ENCODE results near the gene OCA2. TPM values are rescaled to one million over a fixed set of nuclear protein-coding genes. Genes with fewer than 3 reads are reported as not detected.

OCA2 gene
- total and polyA plus RNA-seq, 4 experiments from 2014 or later: not detected

DNA sequence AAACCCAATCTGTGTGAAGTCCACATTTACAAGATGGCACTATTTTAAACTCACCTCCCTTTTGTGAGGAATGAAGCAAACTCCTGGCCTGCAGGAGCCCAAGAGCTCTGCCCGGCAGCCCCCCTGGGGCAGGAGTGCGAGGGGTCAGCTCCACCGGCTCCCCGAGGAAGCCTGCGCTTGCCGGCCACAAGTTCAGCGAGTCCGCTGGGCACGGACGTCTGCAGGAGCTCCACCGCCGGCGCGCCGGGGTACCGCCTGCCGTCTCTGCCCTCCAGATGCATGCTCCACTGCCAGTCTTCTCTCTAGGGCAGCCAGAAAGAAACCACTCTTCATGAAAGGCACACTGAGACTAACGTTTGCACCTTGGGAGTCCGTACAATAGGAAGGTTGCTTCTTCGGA lies 17.5 kb downstream of the OCA2 start:
- ChIA-PET CTCF (ENCODE audit: partially characterized antibody) (interaction anchor here (1.2 to 2.5 kb wide), 4 partner anchors 10 to 44 kb away, joined by 3 to 6 read pairs (median 4); no protein-coding TSS in a partner anchor), POLR2A (ENCODE audit: partially characterized antibody) (no interaction called here)
- Mint-ChIP-seq H3K4me3 (no peak overlapping the region), H3K36me3 (no peaks in the 10 kb centered on the region), H3K9me3 (no peaks in the 10 kb centered on the region), H3K27ac (no peak overlapping the region), H3K4me1 (peaks cover 0 to 1% (median 0%) of the 10 kb centered on the region in 4 donors), H3K27me3 (peaks cover 10 to 23% of the 10 kb centered on the region in 2 donors)
- Histone ChIP-seq H3K9me3 (ENCODE audit: control insufficient read depth in 1 of 2, low read length in 2 of 2) (no peaks in the 10 kb centered on the region), H3K36me3 (ENCODE audit: insufficient read depth, low read length) (no peaks in the 10 kb centered on the region), H3K27ac (ENCODE audit: low read depth, low read length) (no peak overlapping the region), H3K4me3 (ENCODE audit: low read length in 2 of 2) (no peak overlapping the region), H3K4me1 (ENCODE audit: insufficient read depth, low read length) (no peaks in the 10 kb centered on the region), H3K27me3 (ENCODE audit: insufficient read depth, low read length) (no peaks in the 10 kb centered on the region)
- DNase-seq: no peak
- intact Hi-C loops (cut with micrococcal nuclease): no loop called here

GRCh38 chr15:28080386-28080785 lies 18.7 kb downstream of the OCA2 start:
- Histone ChIP-seq H3K27ac (ENCODE audit: low read depth, low read length) (no peak overlapping the region), H3K27me3 (ENCODE audit: insufficient read depth, low read length) (no peaks in the 10 kb centered on the region), H3K4me1 (ENCODE audit: insufficient read depth, low read length) (no peaks in the 10 kb centered on the region), H3K9me3 (ENCODE audit: control insufficient read depth in 1 of 2, low read length in 2 of 2) (no peaks in the 10 kb centered on the region), H3K36me3 (ENCODE audit: insufficient read depth, low read length) (no peaks in the 10 kb centered on the region), H3K4me3 (ENCODE audit: low read length in 2 of 2) (no peak overlapping the region)
- Mint-ChIP-seq H3K27ac (no peak overlapping the region), H3K36me3 (no peaks in the 10 kb centered on the region), H3K4me3 (no peak overlapping the region), H3K27me3 (peaks cover 8 to 17% of the 10 kb centered on the region in 2 donors), H3K9me3 (no peaks in the 10 kb centered on the region), H3K4me1 (no peaks in the 10 kb centered on the region)
- CTCF ChIA-PET (ENCODE audit: partially characterized antibody): interaction anchor here (2.5 kb wide), 1 partner anchor 11 kb away, joined by 6 read pairs; no protein-coding TSS in a partner anchor
- POLR2A ChIA-PET (ENCODE audit: partially characterized antibody): no interaction called here
- intact Hi-C loops (cut with micrococcal nuclease): no loop called here
- DNase-seq: no peak

DNA sequence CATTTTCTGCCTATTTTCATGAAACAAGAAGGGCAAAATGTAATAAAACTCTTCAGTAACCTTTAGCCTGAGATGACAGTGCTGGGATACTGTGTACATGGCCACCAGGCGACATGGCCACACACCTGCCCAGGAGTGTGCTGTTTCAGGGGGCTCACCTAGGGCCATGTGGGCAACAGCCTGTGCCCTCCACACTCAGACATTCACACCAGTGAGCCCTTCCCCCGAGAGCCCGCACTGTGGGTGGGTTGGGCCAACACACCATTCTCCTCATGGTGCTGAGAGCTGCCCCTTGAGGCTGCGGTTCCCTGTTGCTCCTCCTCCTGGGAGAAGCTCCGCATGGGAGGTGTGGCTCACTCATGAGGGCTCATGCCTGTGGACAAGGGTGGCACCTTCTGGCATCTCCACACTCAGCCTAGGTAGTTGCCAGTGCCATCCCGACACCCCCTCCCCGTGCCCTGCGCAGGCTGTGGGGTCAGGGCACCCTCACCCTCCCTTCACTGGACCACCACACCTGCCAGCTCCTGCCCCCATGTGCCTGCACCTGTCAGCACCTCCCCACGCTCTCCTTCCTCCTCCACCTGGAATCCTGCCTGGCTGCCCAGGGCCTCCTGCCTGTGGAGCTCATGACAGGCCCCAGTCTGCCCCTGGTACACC lies 19.7 kb downstream of the OCA2 start:
- no peak for DNase-seq
- POLR2A ChIA-PET (ENCODE audit: partially characterized antibody): interaction anchor here (0.9 kb wide), 1 partner anchor 28 kb away, joined by 3 read pairs; no protein-coding TSS in a partner anchor
- no peak overlapping the region for H3K4me3 Mint-ChIP-seq

DNA sequence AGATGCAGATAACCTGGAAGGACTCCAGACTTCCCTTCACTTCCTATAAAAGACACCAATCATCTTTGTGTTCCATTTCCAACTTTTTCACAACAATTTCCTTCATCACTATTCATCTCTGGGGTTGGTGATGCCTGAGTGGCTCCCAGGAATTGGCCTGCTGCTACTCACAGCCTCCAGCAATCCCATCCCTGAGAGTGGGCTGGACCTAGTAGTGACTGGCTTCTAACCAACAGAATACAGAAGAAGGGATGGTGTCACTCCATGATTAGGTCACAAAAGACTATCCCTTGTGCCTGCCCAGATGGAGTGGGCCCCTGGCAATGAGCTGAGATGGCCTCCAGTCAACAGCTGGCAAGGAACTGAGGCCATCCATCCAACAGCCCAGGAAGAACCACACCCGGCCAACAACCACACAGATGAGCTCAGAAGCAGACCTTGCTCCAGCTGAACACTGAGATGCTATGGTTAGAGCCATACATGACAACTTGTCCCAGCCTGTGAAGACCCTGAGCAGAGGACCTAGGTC lies 20.9 kb downstream of the OCA2 start:
- no peaks in the 10 kb centered on the region for H3K36me3 Mint-ChIP-seq
- peaks cover 9 to 13% of the 10 kb centered on the region in 2 donors for H3K27me3 Mint-ChIP-seq
- H3K4me3 ChIP-seq (ENCODE audit: low read length in 2 of 2): no peak overlapping the region
- intact Hi-C loops (cut with micrococcal nuclease): no loop called here
- H3K9me3 ChIP-seq (ENCODE audit: control insufficient read depth in 1 of 2, low read length in 2 of 2): no peaks in the 10 kb centered on the region
- H3K4me1 Mint-ChIP-seq: no peaks in the 10 kb centered on the region
- no peak overlapping the region for H3K27ac Mint-ChIP-seq
- ChIA-PET CTCF (ENCODE audit: partially characterized antibody) (interaction anchor here (0.7 to 1.0 kb wide), 2 partner anchors 9 to 130 kb away, joined by 3 read pairs; no protein-coding TSS in a partner anchor), POLR2A (ENCODE audit: partially characterized antibody) (no interaction called here)
- no peak overlapping the region for H3K27ac ChIP-seq (ENCODE audit: low read depth, low read length)
- H3K27me3 ChIP-seq (ENCODE audit: insufficient read depth, low read length): no peaks in the 10 kb centered on the region
- no peaks in the 10 kb centered on the region for H3K4me1 ChIP-seq (ENCODE audit: insufficient read depth, low read length)
- H3K9me3 Mint-ChIP-seq: no peaks in the 10 kb centered on the region
- no peaks in the 10 kb centered on the region for H3K36me3 ChIP-seq (ENCODE audit: insufficient read depth, low read length)
- DNase-seq: no peak
- H3K4me3 Mint-ChIP-seq: no peak overlapping the region

More for the DNA sequence above, 19.7 kb downstream of the OCA2 start:
- CTCF ChIA-PET (ENCODE audit: partially characterized antibody): interaction anchor here (1.0 to 2.5 kb wide), 2 partner anchors 8 to 12 kb away, joined by 3 to 6 read pairs; no protein-coding TSS in a partner anchor
- Histone ChIP-seq H3K27ac (ENCODE audit: low read depth, low read length) (no peak overlapping the region), H3K27me3 (ENCODE audit: insufficient read depth, low read length) (no peaks in the 10 kb centered on the region), H3K9me3 (ENCODE audit: control insufficient read depth in 1 of 2, low read length in 2 of 2) (no peaks in the 10 kb centered on the region), H3K4me3 (ENCODE audit: low read length in 2 of 2) (no peak overlapping the region), H3K4me1 (ENCODE audit: insufficient read depth, low read length) (no peaks in the 10 kb centered on the region), H3K36me3 (ENCODE audit: insufficient read depth, low read length) (no peaks in the 10 kb centered on the region)
- Mint-ChIP-seq H3K27ac (no peak overlapping the region), H3K27me3 (peaks cover 8 to 13% of the 10 kb centered on the region in 2 donors), H3K4me1 (no peaks in the 10 kb centered on the region), H3K36me3 (no peaks in the 10 kb centered on the region), H3K9me3 (no peaks in the 10 kb centered on the region)
- intact Hi-C loops (cut with micrococcal nuclease): no loop called here

DNA sequence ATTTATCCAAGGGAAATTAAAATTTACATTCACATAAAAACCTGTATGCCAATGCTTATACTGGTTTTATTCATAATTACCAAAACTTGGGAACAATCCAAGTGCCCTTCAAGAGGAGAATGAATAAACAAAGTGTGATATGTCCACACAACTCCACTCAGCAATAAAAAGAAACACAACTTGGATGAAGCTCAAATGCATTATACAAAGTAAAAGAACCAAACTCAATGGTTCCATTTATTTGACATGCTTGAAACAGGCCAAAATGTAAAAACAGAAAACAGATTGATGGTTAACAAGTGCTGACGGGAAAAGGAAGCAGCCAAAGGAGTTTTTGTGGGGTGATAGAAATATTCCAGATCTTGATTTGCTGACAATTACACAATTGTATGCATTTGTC lies 23.5 kb downstream of the OCA2 start:
- no peak for DNase-seq
- Mint-ChIP-seq H3K27ac (no peak overlapping the region), H3K9me3 (peaks cover 0 to 5% (median under 1%) of the 10 kb centered on the region in 8 donors), H3K4me3 (no peak overlapping the region), H3K36me3 (no peaks in the 10 kb centered on the region), H3K4me1 (no peaks in the 10 kb centered on the region), H3K27me3 (peaks cover 9 to 14% of the 10 kb centered on the region in 2 donors)
- Histone ChIP-seq H3K36me3 (ENCODE audit: insufficient read depth, low read length) (no peaks in the 10 kb centered on the region), H3K4me3 (ENCODE audit: low read length in 2 of 2) (no peak overlapping the region), H3K9me3 (ENCODE audit: control insufficient read depth in 1 of 2, low read length in 2 of 2) (no peaks in the 10 kb centered on the region), H3K4me1 (ENCODE audit: insufficient read depth, low read length) (no peaks in the 10 kb centered on the region), H3K27ac (ENCODE audit: low read depth, low read length) (no peak overlapping the region), H3K27me3 (ENCODE audit: insufficient read depth, low read length) (no peaks in the 10 kb centered on the region)
- intact Hi-C loops (cut with micrococcal nuclease): no loop called here
- CTCF ChIA-PET (ENCODE audit: partially characterized antibody): interaction anchor here (2.7 kb wide), 1 partner anchor 10 kb away, joined by 7 read pairs; no protein-coding TSS in a partner anchor
- POLR2A ChIA-PET (ENCODE audit: partially characterized antibody): no interaction called here

DNA sequence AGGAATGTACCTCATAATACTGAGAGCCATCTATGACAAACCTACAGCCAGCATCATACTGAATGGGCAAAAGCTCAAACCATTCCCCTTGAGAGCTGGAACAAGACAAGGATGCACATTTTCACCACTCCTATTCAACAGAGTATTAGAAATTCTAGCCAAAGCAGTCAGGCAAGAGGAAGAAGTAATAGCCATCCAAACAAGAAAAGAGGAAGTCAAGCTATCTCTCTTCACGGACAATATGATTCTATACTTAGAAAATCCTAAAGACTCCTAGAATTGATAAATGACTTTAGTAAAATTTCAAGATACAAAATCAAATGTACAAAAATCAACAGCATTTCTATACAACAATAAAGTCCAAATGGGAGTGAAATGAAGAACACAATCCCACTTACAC lies 30.2 kb downstream of the OCA2 start:
- Histone ChIP-seq H3K36me3 (ENCODE audit: insufficient read depth, low read length) (no peaks in the 10 kb centered on the region), H3K9me3 (ENCODE audit: control insufficient read depth in 1 of 2, low read length in 2 of 2) (no peaks in the 10 kb centered on the region), H3K27me3 (ENCODE audit: insufficient read depth, low read length) (no peaks in the 10 kb centered on the region), H3K27ac (ENCODE audit: low read depth, low read length) (no peak overlapping the region), H3K4me3 (ENCODE audit: low read length in 2 of 2) (no peak overlapping the region), H3K4me1 (ENCODE audit: insufficient read depth, low read length) (no peaks in the 10 kb centered on the region)
- H3K27me3 Mint-ChIP-seq: peaks cover 14 to 26% of the 10 kb centered on the region in 2 donors
- H3K4me1 Mint-ChIP-seq: no peaks in the 10 kb centered on the region
- H3K36me3 Mint-ChIP-seq: no peaks in the 10 kb centered on the region
- POLR2A ChIA-PET (ENCODE audit: partially characterized antibody): no interaction called here
- H3K4me3 Mint-ChIP-seq: no peak overlapping the region
- H3K9me3 Mint-ChIP-seq: peaks cover 0 to 16% (median 9%) of the 10 kb centered on the region in 8 donors
- no peak for DNase-seq
- intact Hi-C loops (cut with micrococcal nuclease): no loop called here
- CTCF ChIA-PET (ENCODE audit: partially characterized antibody): interaction anchor here (0.6 kb wide), 1 partner anchor 59 kb away, joined by 3 read pairs; no protein-coding TSS in a partner anchor
- no peak overlapping the region for H3K27ac Mint-ChIP-seq

- Histone ChIP-seq H3K4me1 (ENCODE audit: insufficient read depth, low read length) (no peaks in the 10 kb centered on the region), H3K27me3 (ENCODE audit: insufficient read depth, low read length) (no peaks in the 10 kb centered on the region), H3K36me3 (ENCODE audit: insufficient read depth, low read length) (no peaks in the 10 kb centered on the region), H3K9me3 (ENCODE audit: control insufficient read depth in 1 of 2, low read length in 2 of 2) (no peaks in the 10 kb centered on the region), H3K27ac (ENCODE audit: low read depth, low read length) (no peak overlapping the region), H3K4me3 (ENCODE audit: low read length in 2 of 2) (no peak overlapping the region)
- Mint-ChIP-seq H3K4me1 (no peaks in the 10 kb centered on the region), H3K4me3 (no peak overlapping the region), H3K27me3 (peaks cover 12 to 24% of the 10 kb centered on the region in 2 donors), H3K9me3 (peaks cover 0 to 28% (median 12%) of the 10 kb centered on the region in 8 donors), H3K27ac (no peak overlapping the region), H3K36me3 (no peaks in the 10 kb centered on the region)
- intact Hi-C loops (cut with micrococcal nuclease): no loop called here
- ChIA-PET CTCF (ENCODE audit: partially characterized antibody) (no interaction called here), POLR2A (ENCODE audit: partially characterized antibody) (no interaction called here)
- no peak for DNase-seq
These were observed 32.9 kb downstream of the OCA2 start for GRCh38 chr15:28066231-28066630.
